ENCODE data around the gene COA1. TPM values are rescaled to one million over a fixed set of nuclear protein-coding genes. Genes with fewer than 3 reads are reported as not detected.
A peak's percentile ranks its signal among the peaks of the same experiment; 100 is the strongest.
"Not testable (repeated sequence)": the region's sequence is repeated elsewhere in the genome, so short reads cannot be mapped to it uniquely, and the experiment has no call there.

Gene COA1
- total and polyA plus RNA-seq, 9 donors = 33.8 to 43.2 (median 37.7) TPM

- Histone ChIP-seq H3K27me3 (ENCODE audit: control insufficient read depth, insufficient read depth, low read length) (no peaks in the 10 kb centered on the region), H3K4me3 (ENCODE audit: low read length) (peak overlapping the region; percentile 5), H3K27ac (ENCODE audit: low read length) (peak overlapping the region; percentile 40), H3K4me1 (ENCODE audit: control insufficient read depth, insufficient read depth, low read length) (peaks cover 19% of the 10 kb centered on the region), H3K9me3 (replicated peaks; ENCODE audit: control insufficient read depth, low read depth, low read length) (no peaks in the 10 kb centered on the region), H3K36me3 (ENCODE audit: control insufficient read depth, insufficient read depth, low read length) (no peaks in the 10 kb centered on the region)
- 50% methylated on average over 3 of the region's 5 CpGs for WGBS (ENCODE audit: insufficient coverage)
- no peak for DNase-seq
Observed at GRCh38 chr7:43749383-43749940, 20.1 kb upstream of the COA1 start.

GRCh38 chr7:43747328-43748105 is 18.2 kb upstream of the COA1 start:
- H3K9me3 ChIP-seq (replicated peaks; ENCODE audit: control insufficient read depth, low read depth, low read length) = no peaks in the 10 kb centered on the region
- H3K36me3 ChIP-seq (ENCODE audit: control insufficient read depth, insufficient read depth, low read length) = no peaks in the 10 kb centered on the region
- peak; percentile 37 for DNase-seq
- no peak overlapping the region for H3K27ac ChIP-seq (ENCODE audit: low read length)
- 86% methylated on average over 1 of the region's 9 CpGs for WGBS (ENCODE audit: insufficient coverage)
- H3K27me3 ChIP-seq (ENCODE audit: control insufficient read depth, insufficient read depth, low read length) = no peaks in the 10 kb centered on the region
- peaks cover 19% of the 10 kb centered on the region for H3K4me1 ChIP-seq (ENCODE audit: control insufficient read depth, insufficient read depth, low read length)
- no peak overlapping the region for H3K4me3 ChIP-seq (ENCODE audit: low read length)

- no peak overlapping the region for H3K4me3 ChIP-seq (ENCODE audit: low read length)
- no peaks in the 10 kb centered on the region for H3K4me1 ChIP-seq (ENCODE audit: control insufficient read depth, insufficient read depth, low read length)
- H3K27me3 ChIP-seq (ENCODE audit: control insufficient read depth, insufficient read depth, low read length) = no peaks in the 10 kb centered on the region
- H3K36me3 ChIP-seq (ENCODE audit: control insufficient read depth, insufficient read depth, low read length) = no peaks in the 10 kb centered on the region
- no peak for DNase-seq
- no peak overlapping the region for H3K27ac ChIP-seq (ENCODE audit: low read length)
- no peaks in the 10 kb centered on the region for H3K9me3 ChIP-seq (replicated peaks; ENCODE audit: control insufficient read depth, low read depth, low read length)
Observed at GRCh38 chr7:43742692-43743091, 13.4 kb upstream of the COA1 start.

DNA sequence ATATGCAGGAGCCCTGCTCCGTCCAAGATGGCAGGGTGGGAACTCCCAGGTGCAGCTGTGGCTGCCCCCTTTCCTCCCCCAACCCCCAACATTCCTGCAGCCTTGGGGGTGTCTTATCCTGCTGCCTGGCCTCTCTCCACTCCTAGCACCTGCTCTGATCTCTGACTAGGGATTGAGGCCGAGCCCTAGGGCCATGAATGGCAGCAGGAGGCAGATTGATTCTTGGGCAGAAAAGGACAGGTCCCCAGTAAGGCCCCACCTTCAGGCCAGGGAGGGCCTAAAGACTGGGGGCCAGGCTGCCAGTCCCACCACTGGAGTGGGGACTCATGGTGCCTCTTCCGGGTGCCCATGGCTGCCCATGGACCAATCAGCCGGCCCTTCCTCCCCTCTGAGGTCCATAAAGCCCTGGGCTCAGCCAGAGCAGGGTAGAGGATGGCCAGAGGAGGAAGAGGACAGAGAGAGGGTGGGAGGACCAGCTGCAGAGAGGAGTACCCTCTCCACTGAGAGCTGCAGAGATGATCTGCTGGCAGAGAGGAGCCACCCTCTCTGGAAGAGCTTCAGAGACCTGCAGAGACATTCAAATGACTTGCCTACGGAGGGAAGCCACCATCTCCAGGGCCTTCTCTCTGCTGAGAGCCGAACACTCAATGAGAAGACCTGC is 8.3 kb upstream of the COA1 start:
- Histone ChIP-seq H3K36me3 (ENCODE audit: control insufficient read depth, insufficient read depth, low read length) (no peaks in the 10 kb centered on the region), H3K4me1 (ENCODE audit: control insufficient read depth, insufficient read depth, low read length) (no peaks in the 10 kb centered on the region), H3K27ac (ENCODE audit: low read length) (no peak overlapping the region), H3K27me3 (ENCODE audit: control insufficient read depth, insufficient read depth, low read length) (no peaks in the 10 kb centered on the region), H3K9me3 (replicated peaks; ENCODE audit: control insufficient read depth, low read depth, low read length) (no peaks in the 10 kb centered on the region), H3K4me3 (ENCODE audit: low read length) (no peak overlapping the region)
- no peak for DNase-seq
- 66% methylated on average over 5 of the region's 6 CpGs for WGBS (ENCODE audit: insufficient coverage)

DNA sequence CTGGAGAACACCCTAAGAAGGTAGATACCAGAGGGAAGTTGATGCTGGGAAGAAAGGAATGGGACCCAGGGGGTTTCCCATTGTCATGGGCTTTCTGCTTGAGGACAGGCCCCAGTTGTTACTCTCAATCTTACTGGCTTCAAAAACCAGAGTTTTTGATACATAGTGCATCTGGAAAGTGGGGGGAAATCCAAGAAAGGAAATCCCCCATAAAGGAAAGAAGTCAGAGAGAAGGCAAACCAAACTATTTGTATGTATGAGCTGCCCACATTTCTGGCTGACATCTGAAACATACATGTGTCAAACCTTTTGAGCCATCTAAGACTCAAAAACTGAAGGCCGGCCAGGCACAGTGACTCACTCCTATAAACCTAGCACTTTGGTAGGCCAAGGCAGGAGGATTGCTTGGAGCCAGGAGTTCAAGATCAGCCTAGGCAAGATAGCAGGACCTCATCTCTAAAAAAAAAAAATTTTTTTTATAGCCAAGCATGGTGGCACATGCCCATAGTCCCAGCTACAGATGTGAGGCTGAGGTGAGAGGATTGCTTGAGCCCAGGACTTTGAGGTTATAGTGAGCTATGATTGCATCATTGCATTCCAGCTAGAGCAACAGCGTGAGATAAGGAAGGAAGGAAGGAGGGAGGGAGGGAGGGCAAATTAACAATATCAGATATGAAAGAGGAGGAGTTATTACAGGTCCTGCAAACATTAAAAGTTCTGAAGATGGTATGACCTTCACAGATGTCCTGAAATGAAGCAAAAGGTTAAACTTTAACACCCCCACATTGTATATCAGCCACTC is 6.7 kb upstream of the COA1 start:
- no peaks in the 10 kb centered on the region for H3K36me3 ChIP-seq (ENCODE audit: control insufficient read depth, insufficient read depth, low read length)
- DNase-seq = no peak
- no peaks in the 10 kb centered on the region for H3K27me3 ChIP-seq (ENCODE audit: control insufficient read depth, insufficient read depth, low read length)
- WGBS (ENCODE audit: insufficient coverage) = 40% methylated on average over 1 of the region's 2 CpGs
- no peak overlapping the region for H3K27ac ChIP-seq (ENCODE audit: low read length)
- H3K9me3 ChIP-seq (replicated peaks; ENCODE audit: control insufficient read depth, low read depth, low read length) = no peaks in the 10 kb centered on the region
- H3K4me1 ChIP-seq (ENCODE audit: control insufficient read depth, insufficient read depth, low read length) = no peaks in the 10 kb centered on the region
- no peak overlapping the region for H3K4me3 ChIP-seq (ENCODE audit: low read length)

DNA sequence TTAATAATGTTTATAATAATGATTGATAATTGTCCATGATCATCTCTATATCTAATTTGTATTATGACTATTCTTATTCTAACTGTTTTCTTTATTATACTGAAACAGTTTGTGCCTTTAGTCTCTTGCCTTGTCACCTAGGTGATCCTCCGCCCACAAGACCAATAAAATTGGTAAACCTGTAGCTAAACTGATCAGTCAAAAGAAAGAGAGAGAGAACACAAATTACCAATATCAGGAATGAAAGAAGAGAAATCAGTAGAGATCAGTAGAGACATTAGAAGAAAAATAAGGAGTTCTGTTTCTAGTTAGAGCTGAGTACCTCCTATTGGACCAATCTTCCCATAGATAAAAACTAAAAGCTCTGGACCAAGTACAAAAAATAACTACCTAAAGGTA is 6.1 kb upstream of the COA1 start:
- WGBS (ENCODE audit: insufficient coverage) = no CpG with 5 or more reads among the region's 1 CpG

DNA sequence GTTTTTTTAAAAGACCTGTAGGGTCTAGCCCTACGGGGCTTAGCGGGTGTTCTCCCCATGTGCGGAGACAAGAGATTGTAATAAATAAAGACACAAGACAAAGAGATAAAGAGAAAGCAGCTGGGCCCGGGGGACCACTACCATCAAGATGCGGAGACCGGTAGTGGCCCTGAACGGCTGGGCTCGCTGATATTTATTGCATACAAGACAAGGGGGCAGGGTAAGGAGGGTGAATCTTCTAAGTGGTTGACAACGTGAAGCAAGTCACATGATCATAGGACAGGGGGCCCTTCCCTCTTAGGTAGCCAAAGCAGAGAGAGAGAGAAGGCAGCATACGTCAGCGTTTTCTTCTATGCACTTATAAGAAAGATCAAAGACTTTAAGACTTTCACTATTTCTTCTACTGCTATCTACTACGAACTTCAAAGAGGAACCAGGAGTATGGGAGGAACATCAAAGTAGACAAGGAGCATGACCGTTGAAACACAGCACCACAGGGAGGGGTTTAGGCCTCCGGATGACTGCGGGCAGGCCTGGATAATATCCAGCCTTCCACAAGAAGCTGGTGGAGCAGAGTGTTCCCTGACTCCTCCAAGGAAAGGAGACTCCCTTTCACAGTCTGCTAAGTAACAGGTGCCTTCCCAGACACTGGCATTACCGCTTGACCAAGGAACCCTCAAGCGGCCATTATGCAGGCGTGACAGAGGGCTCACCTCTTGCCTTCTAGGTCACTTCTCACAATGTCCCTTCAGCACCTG is 5.4 kb upstream of the COA1 start:
- 60% methylated on average over 7 of the region's 18 CpGs for WGBS (ENCODE audit: insufficient coverage)
- not testable (repeated sequence) for H3K9me3 ChIP-seq (replicated peaks; ENCODE audit: control insufficient read depth, low read depth, low read length); H3K27me3 ChIP-seq (ENCODE audit: control insufficient read depth, insufficient read depth, low read length); H3K4me3 ChIP-seq (ENCODE audit: low read length); DNase-seq; H3K27ac ChIP-seq (ENCODE audit: low read length); H3K4me1 ChIP-seq (ENCODE audit: control insufficient read depth, insufficient read depth, low read length); H3K36me3 ChIP-seq (ENCODE audit: control insufficient read depth, insufficient read depth, low read length)

More for the DNA sequence above, 6.1 kb upstream of the COA1 start:
- no peak for DNase-seq
- no peaks in the 10 kb centered on the region for H3K4me1 ChIP-seq (ENCODE audit: control insufficient read depth, insufficient read depth, low read length)
- no peaks in the 10 kb centered on the region for H3K27me3 ChIP-seq (ENCODE audit: control insufficient read depth, insufficient read depth, low read length)
- no peaks in the 10 kb centered on the region for H3K36me3 ChIP-seq (ENCODE audit: control insufficient read depth, insufficient read depth, low read length)
- no peak overlapping the region for H3K27ac ChIP-seq (ENCODE audit: low read length)
- H3K4me3 ChIP-seq (ENCODE audit: low read length) = no peak overlapping the region
- H3K9me3 ChIP-seq (replicated peaks; ENCODE audit: control insufficient read depth, low read depth, low read length) = no peaks in the 10 kb centered on the region

DNA sequence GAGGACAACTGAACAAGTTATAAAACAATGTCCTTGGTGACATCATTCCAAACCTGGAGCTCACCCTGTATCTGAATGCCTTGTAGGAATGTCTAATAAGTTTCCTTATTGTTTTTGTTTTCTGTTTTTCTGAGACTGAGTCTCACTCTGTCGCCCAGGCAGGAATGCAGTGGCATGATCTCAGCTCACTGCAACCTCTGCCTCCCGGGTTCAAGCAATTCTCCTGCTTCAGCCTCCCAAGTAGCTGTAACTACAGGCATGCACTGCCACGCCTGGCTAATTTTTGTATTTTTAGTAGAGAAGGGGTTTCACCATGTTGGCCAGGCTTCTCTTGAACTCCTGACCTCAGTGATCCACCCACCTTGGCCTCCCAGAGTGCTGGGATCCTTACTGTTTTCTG is 2.2 kb upstream of the COA1 start:
- WGBS (ENCODE audit: insufficient coverage) = 80% methylated on average over 1 of the region's 3 CpGs
- H3K9me3 ChIP-seq (replicated peaks; ENCODE audit: control insufficient read depth, low read depth, low read length); H3K27ac ChIP-seq (ENCODE audit: low read length); H3K27me3 ChIP-seq (ENCODE audit: control insufficient read depth, insufficient read depth, low read length); H3K4me3 ChIP-seq (ENCODE audit: low read length); DNase-seq; H3K36me3 ChIP-seq (ENCODE audit: control insufficient read depth, insufficient read depth, low read length); H3K4me1 ChIP-seq (ENCODE audit: control insufficient read depth, insufficient read depth, low read length): not testable (repeated sequence)

DNA sequence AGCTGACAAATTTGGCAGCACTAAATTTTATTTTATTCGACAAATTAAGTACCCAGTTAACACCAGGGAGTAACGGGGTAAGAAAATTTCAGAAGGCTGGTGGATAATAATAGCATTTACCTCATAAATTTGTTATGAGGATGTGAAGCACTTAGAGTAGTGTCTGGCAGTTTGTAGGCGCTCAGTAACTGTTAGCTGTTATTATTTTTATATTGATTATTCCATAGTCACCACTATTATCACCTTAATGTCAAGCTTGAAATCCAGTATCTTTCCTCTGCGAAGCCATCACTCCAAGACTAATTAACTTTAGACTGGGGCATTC is 563 bp upstream of the COA1 start:
- Histone ChIP-seq H3K4me3 (ENCODE audit: low read length) (peak overlapping the region; percentile 72), H3K36me3 (ENCODE audit: control insufficient read depth, insufficient read depth, low read length) (no peaks in the 10 kb centered on the region), H3K27me3 (ENCODE audit: control insufficient read depth, insufficient read depth, low read length) (no peaks in the 10 kb centered on the region), H3K27ac (ENCODE audit: low read length) (peak overlapping the region; percentile 83), H3K9me3 (replicated peaks; ENCODE audit: control insufficient read depth, low read depth, low read length) (no peaks in the 10 kb centered on the region), H3K4me1 (ENCODE audit: control insufficient read depth, insufficient read depth, low read length) (peaks cover 2% of the 10 kb centered on the region)
- no peak for DNase-seq
- no CpG with 5 or more reads among the region's 4 CpGs for WGBS (ENCODE audit: insufficient coverage)

All from muscle of leg (tissue), 11 donors.